K562 (cell line): ENCODE results near the gene DACT3.

Experiments used
- FOXM1 ChIP-seq, 2 experiments: fragments of 450-650 bp in 1 of 2; sonication (generic) in 1 of 2; formaldehyde crosslinking in 1 of 2; IDR thresholded peaks; 2 replicates each; pipeline versions ENCODE4 v1.6.1 to v1.9.0; 2017 to 2022; ENCODE audit warnings: low read depth in 2 of 2, mild to moderate bottlenecking in 2 of 2, missing genetic modification reagents in 1 of 2, moderate library complexity in 1 of 2
- JUND ChIP-seq, 2 experiments: IDR thresholded peaks; 2 replicates in 1 of 2; 3 replicates in 1 of 2; pipeline ENCODE4 v1.6.1; 2011; ENCODE audit warnings: borderline replicate concordance in 2 of 2, low read depth in 2 of 2, low read length in 2 of 2, improper control_type of control experiment in 1 of 2, missing biosample characterization in 1 of 2, missing genetic modification characterization in 1 of 2, missing genetic modification reagents in 1 of 2
- MAX ChIP-seq: sonication (generic); formaldehyde crosslinking; IDR thresholded peaks from 2 replicates; pipeline ENCODE4 v1.9.0; 2022; ENCODE audit warnings: mild to moderate bottlenecking, missing genetic modification reagents
- NBN ChIP-seq: fragments of 450-650 bp; IDR thresholded peaks from 2 replicates; pipeline ENCODE4 v1.6.1; 2016; ENCODE audit warnings: low read depth, mild to moderate bottlenecking
- SMARCA4 ChIP-seq: fragments of 450-650 bp; IDR thresholded peaks from 2 replicates; pipeline ENCODE4 v1.6.1; 2016
- STAT6 ChIP-seq: sonication (generic); formaldehyde crosslinking; IDR thresholded peaks from 2 replicates; pipeline ENCODE4 v1.8.1; 2023; ENCODE audit warnings: mild to moderate bottlenecking, missing genetic modification reagents
- TBP ChIP-seq: optimal IDR thresholded peaks from 2 replicates; pipeline ENCODE3; 2011; ENCODE audit warnings: low read depth, low read length, improper control_type of control experiment
- ZNF124 ChIP-seq: sonication (generic); formaldehyde crosslinking; IDR thresholded peaks from 2 replicates; pipeline ENCODE4 v1.8.1; 2022; ENCODE audit warnings: missing genetic modification reagents
- ZNF24 ChIP-seq: fragments of 450-650 bp; IDR thresholded peaks from 2 replicates; pipeline ENCODE4 v1.6.1; 2016
- ZNF263 ChIP-seq: sonication (generic); formaldehyde crosslinking; IDR thresholded peaks from 2 replicates; pipeline ENCODE4 v1.8.0; 2022; ENCODE audit warnings: mild to moderate bottlenecking, missing genetic modification reagents, borderline replicate concordance
- TF ChIP-seq, protein P1 (sequence below): fragments of 250-450 bp; sonication (Bioruptor Pico); IDR thresholded peaks from 2 replicates; pipeline ENCODE4 v1.6.1; 2021; ENCODE audit warnings: mild to moderate bottlenecking

DNA sequence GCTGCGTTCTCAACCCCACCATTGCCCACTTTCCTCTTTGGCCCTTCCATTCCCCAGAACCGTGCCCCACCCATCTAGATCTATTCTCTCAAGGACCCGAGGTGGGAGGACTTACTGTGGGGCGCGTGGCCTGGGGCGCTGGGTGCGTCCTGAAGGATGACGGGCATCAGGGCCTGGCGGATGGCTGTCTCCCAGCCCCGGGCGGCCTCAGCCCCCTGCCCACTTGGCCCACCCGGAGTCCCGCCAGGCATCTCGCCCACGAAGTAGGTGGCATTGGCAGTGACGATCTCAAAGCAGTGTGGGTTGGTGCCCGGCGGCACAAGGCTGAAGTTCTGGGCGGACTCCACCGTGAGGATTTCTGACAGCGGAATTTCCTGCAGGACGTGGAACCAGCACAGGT lies 32.8 kb upstream of the DACT3 start:
- TF ChIP-seq NBN, result no peak
- TF ChIP-seq FOXM1 (IDR thresholded peaks at IDR 0.05; ENCODE audit: low read depth), result no peak
- no peak for TF ChIP-seq FOXM1 (CRISPR knock-in tag; IDR thresholded peaks at IDR 0.05; ENCODE audit: low read depth)
- TF ChIP-seq, protein P1, sequence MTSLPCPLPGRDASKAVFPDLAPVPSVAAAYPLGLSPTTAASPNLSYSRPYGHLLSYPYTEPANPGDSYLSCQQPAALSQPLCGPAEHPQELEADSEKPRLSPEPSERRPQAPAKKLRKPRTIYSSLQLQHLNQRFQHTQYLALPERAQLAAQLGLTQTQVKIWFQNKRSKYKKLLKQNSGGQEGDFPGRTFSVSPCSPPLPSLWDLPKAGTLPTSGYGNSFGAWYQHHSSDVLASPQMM (CRISPR knock-in tag), result no peak
- TF ChIP-seq STAT6, result no peak
- TF ChIP-seq MAX, result no peak
- TF ChIP-seq TBP, result no peak
- TF ChIP-seq ZNF263 (CRISPR knock-in tag), result no peak
- TF ChIP-seq ZNF124 (CRISPR knock-in tag), result no peak
- no peak for TF ChIP-seq JUND (IDR thresholded peaks at IDR 0.05; ENCODE audit: borderline replicate concordance, low read depth, low read length)
- no peak for TF ChIP-seq JUND (tag; IDR thresholded peaks at IDR 0.05; ENCODE audit: borderline replicate concordance, low read depth, low read length)
- TF ChIP-seq SMARCA4, result no peak
- TF ChIP-seq ZNF24, result no peak
